MCF 10A (cell line): ENCODE data around the gene GP9. TPM values are rescaled to one million over a fixed set of nuclear protein-coding genes. Genes with fewer than 3 reads are reported as not detected.

Experiments used
- BruUV-seq: library from RNA; stranded (reverse); fragments of 400-500 nt; replicated peaks from 2 replicates; lab custom pipeline; 2021; lab: Mats Ljungman, UMichigan
- CTCF ChIA-PET: fragments of 300-600 bp; sonication (Branson Sonifier 250); formaldehyde crosslinking; extraction: SDS; loops from one replicate; lab custom pipeline; 2021; ENCODE audit warnings: antibody characterized with exemption, inconsistent platforms; lab: Yijun Ruan, JAX
- POLR2A ChIA-PET: fragments of 300-600, 350-650 bp; sonication (Branson Sonifier 250); formaldehyde crosslinking; extraction: SDS; loops from one replicate; lab custom pipeline; 2020; ENCODE audit warnings: antibody characterized with exemption, inconsistent platforms; lab: Yijun Ruan, JAX
- DNase-seq: peaks from one replicate; pipeline ENCODE4 v3.0.0-alpha.2; 2018; ENCODE audit not compliant: unreplicated experiment
- H3K27ac Mint-ChIP-seq: one replicate; pipeline ENCODE4 v1.8.0; 2022; ENCODE audit warnings: mild to moderate bottlenecking, low read depth, mixed read lengths; ENCODE audit not compliant: unreplicated experiment
- H3K27me3 Mint-ChIP-seq: one replicate; pipeline ENCODE4 v1.8.0; 2022; ENCODE audit warnings: mixed read lengths; ENCODE audit not compliant: insufficient read depth, unreplicated experiment
- H3K36me3 Mint-ChIP-seq: one replicate; pipeline ENCODE4 v1.8.0; 2022; ENCODE audit warnings: mild to moderate bottlenecking, moderate library complexity, mixed read lengths; ENCODE audit not compliant: insufficient read depth, unreplicated experiment
- H3K4me1 Mint-ChIP-seq: one replicate; pipeline ENCODE4 v1.8.0; 2022; ENCODE audit warnings: mixed read lengths; ENCODE audit not compliant: insufficient read depth, unreplicated experiment
- H3K4me3 Mint-ChIP-seq: one replicate; pipeline ENCODE4 v1.8.0; 2022; ENCODE audit warnings: mild to moderate bottlenecking, moderate library complexity, mixed read lengths; ENCODE audit not compliant: unreplicated experiment
- H3K9me3 Mint-ChIP-seq: one replicate; pipeline ENCODE4 v1.8.0; 2022; ENCODE audit warnings: mixed read lengths; ENCODE audit not compliant: unreplicated experiment
- intact Hi-C: fragments of 100-400 bp; cut with micrococcal nuclease; formaldehyde crosslinking; loops from 2 replicates; pipeline ENCODE4 v1.14.1; 2022
- total RNA-seq: library from RNA; stranded (reverse); gene quantifications from 2 replicates; pipeline ENCODE4 v1.2.3, GENCODE V29; 2022
- TF ChIP-seq, protein P1 (sequence below): fragments of 200-600 bp; IDR thresholded peaks from one replicate; pipeline ENCODE4 v1.8.0; 2022; ENCODE audit warnings: antibody characterized with exemption, mild to moderate bottlenecking; ENCODE audit not compliant: unreplicated experiment

Gene GP9
- total RNA-seq, 1 experiment from 2014 or later = not detected

DNA sequence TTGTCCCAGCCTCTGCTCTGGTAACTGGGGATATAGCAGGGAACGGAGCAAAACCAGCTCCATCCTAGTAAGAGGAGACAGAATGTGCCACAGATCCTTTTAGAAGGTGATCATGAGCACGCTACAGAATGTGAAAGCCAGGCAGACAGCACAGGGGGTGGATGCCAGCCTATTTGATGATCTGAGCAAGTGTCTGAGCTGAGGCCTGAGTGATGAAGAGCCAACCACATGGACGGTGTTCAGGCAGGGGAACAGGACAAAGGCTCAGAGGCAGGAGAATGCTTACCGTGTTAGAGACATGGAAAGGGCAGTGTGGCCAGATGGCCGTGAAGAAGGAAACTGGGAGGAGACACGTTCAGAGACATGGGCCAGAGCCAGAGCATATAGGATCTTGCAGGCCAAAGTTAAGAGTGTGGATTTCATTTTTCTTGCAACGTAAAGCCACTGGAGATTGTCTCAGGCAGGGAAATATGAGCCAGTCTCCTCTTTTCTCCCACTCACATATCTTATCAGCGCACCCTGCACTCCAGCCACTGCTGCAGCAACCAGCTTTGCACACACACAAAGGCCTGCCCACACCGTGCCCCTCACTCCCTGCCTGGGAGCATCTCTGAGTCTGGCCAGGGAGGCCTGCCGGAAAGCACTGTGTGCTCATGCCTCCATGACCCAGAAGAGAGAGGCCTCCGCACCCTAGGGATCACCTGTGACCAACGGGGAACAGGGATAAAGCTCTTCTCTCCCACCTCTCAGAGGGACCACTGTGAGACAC is 41.0 kb downstream of the GP9 start:
- H3K27me3 Mint-ChIP-seq = no peaks in the 10 kb centered on the region
- no peaks in the 10 kb centered on the region for H3K4me1 Mint-ChIP-seq
- CTCF ChIA-PET = interaction anchor here (0.8 kb wide), 1 partner anchor 12 kb away, joined by 3 read pairs; no protein-coding TSS in a partner anchor
- no peak overlapping the region for H3K4me3 Mint-ChIP-seq
- no peak for DNase-seq
- peaks cover 16% of the 10 kb centered on the region for H3K36me3 Mint-ChIP-seq
- TF ChIP-seq, protein P1, sequence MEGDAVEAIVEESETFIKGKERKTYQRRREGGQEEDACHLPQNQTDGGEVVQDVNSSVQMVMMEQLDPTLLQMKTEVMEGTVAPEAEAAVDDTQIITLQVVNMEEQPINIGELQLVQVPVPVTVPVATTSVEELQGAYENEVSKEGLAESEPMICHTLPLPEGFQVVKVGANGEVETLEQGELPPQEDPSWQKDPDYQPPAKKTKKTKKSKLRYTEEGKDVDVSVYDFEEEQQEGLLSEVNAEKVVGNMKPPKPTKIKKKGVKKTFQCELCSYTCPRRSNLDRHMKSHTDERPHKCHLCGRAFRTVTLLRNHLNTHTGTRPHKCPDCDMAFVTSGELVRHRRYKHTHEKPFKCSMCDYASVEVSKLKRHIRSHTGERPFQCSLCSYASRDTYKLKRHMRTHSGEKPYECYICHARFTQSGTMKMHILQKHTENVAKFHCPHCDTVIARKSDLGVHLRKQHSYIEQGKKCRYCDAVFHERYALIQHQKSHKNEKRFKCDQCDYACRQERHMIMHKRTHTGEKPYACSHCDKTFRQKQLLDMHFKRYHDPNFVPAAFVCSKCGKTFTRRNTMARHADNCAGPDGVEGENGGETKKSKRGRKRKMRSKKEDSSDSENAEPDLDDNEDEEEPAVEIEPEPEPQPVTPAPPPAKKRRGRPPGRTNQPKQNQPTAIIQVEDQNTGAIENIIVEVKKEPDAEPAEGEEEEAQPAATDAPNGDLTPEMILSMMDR = no peak
- H3K27ac Mint-ChIP-seq = no peak overlapping the region
- BruUV-seq = no TSS peak
- intact Hi-C loops = no loop called here
- H3K9me3 Mint-ChIP-seq = no peaks in the 10 kb centered on the region
- POLR2A ChIA-PET = interaction anchor here (0.9 to 1.0 kb wide), 3 partner anchors 19 to 42 kb away, joined by 3 read pairs; no protein-coding TSS in a partner anchor

DNA sequence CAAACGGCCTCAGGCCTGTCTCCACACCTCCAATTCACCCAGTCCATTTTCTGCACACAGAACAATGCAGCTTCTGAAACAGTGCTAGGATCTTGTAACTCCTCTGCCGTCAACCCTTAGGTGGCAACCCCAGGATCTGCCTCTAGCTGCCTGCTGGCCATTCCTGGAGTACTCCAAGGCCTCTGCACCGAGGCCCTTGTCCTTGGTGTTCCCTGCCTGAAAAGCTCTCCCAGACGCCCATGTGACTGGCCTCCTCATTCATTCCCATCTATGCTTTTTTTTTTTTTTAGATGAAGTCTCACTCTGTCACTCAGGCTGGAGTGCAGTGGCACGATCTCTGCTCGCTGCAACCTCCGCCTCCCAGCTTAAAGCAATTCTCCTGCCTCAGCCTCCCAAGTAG is 42.7 kb downstream of the GP9 start:
- no peak for DNase-seq
- no peaks in the 10 kb centered on the region for H3K27me3 Mint-ChIP-seq
- H3K9me3 Mint-ChIP-seq = no peaks in the 10 kb centered on the region
- TF ChIP-seq, protein P1 = no peak
- ChIA-PET POLR2A (no interaction called here), CTCF (interaction anchor here (0.6 to 1.2 kb wide), 3 partner anchors 133 to 703 kb away, joined by 3 read pairs; no protein-coding TSS in a partner anchor)
- H3K36me3 Mint-ChIP-seq = peaks cover 28% of the 10 kb centered on the region
- H3K27ac Mint-ChIP-seq = no peak overlapping the region
- intact Hi-C loops = no loop called here
- BruUV-seq = no TSS peak
- H3K4me3 Mint-ChIP-seq = no peak overlapping the region
- H3K4me1 Mint-ChIP-seq = peaks cover 7% of the 10 kb centered on the region

GRCh38 chr3:129104051-129104450 is 43.5 kb downstream of the GP9 start:
- TF ChIP-seq, protein P1 = no peak
- DNase-seq = no peak
- no TSS peak for BruUV-seq
- Mint-ChIP-seq H3K27me3 (no peaks in the 10 kb centered on the region), H3K36me3 (peaks cover 36% of the 10 kb centered on the region), H3K9me3 (no peaks in the 10 kb centered on the region), H3K4me3 (no peak overlapping the region), H3K4me1 (peaks cover 7% of the 10 kb centered on the region), H3K27ac (no peak overlapping the region)
- intact Hi-C loops = no loop called here
- POLR2A ChIA-PET = no interaction called here
- CTCF ChIA-PET = interaction anchor here (1.2 kb wide), 1 partner anchor 134 kb away, joined by 3 read pairs; no protein-coding TSS in a partner anchor

DNA sequence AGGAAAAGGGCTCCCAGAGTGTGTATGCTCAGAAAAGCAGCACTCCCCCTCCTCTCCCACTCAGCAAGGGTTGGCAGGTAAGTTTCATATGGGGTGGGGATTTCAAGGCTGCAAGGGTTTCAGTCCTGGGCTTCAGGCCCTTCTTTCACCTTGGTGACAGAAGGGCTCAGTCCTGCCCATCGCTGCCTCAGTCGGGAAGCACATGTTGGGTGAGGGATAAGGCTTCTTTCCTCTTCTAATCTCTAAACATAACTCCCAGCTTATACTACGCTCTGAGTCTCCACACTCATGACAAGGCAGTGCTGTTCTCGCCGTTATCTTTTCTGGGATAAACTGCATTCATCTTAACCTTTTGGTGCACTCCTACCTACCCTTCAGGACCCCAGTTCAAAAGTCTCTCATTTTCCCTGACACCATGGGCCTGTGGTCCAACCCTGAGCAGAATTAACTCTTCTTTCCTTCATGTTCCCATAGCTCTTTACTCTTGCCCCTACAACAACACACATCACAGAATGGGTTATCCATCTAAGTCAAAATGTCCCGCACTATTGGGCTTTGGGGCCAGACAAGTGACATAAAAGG is 44.0 kb downstream of the GP9 start:
- intact Hi-C loops = no loop called here
- BruUV-seq = no TSS peak
- Mint-ChIP-seq H3K4me3 (no peak overlapping the region), H3K27me3 (no peaks in the 10 kb centered on the region), H3K36me3 (peaks cover 40% of the 10 kb centered on the region), H3K9me3 (no peaks in the 10 kb centered on the region), H3K27ac (no peak overlapping the region), H3K4me1 (peaks cover 7% of the 10 kb centered on the region)
- TF ChIP-seq, protein P1 = no peak
- DNase-seq = no peak
- CTCF ChIA-PET = interaction anchor here (1.2 kb wide), 1 partner anchor 135 kb away, joined by 3 read pairs; no protein-coding TSS in a partner anchor
- POLR2A ChIA-PET = no interaction called here
